HG02763 (cell line): ENCODE measurements around the gene COL7A1.
"Not testable (repeated sequence)": the region's sequence is repeated elsewhere in the genome, so short reads cannot be mapped to it uniquely, and the experiment has no call there.

Experiments
- ATAC-seq: cut with Tn5 transposase; IDR thresholded peaks from one replicate; pipeline ENCODE4 v1.9.1; 2021; ENCODE audit warnings: mild to moderate bottlenecking, moderate library complexity; ENCODE audit not compliant: unreplicated experiment

COL7A1 gene

GRCh38 chr3:48564667-48565066 lies 30.5 kb downstream of the COL7A1 start:
- no peak for ATAC-seq

GRCh38 chr3:48564022-48564421 lies 31.1 kb downstream of the COL7A1 start:
- no peak for ATAC-seq

- ATAC-seq, result no peak
Observed at GRCh38 chr3:48563382-48563918, 31.7 kb downstream of the COL7A1 start, which contains the start of gene UCN2. TSS of gene UCN2 (minus strand) at chr3:48563781. CDS start at chr3:48563124, 657 bp downstream.

- ATAC-seq, result no peak
Observed at GRCh38 chr3:48562367-48563095, 32.6 kb downstream of the COL7A1 start.

- ATAC-seq, result no peak
Observed at GRCh38 chr3:48561045-48561736, 33.9 kb downstream of the COL7A1 start.

- ATAC-seq, result no peak
Observed at GRCh38 chr3:48560648-48561018, 34.5 kb downstream of the COL7A1 start.

- no peak for ATAC-seq
Observed at GRCh38 chr3:48558493-48559134, 36.5 kb downstream of the COL7A1 start.

- ATAC-seq, result peak; percentile 83
Observed at GRCh38 chr3:48556796-48557626, 38.1 kb downstream of the COL7A1 start, which contains the start of gene PFKFB4. TSS of gene PFKFB4 (minus strand) at chr3:48556803. CDS start at chr3:48556777, 26 bp downstream.

GRCh38 chr3:48555949-48556795 lies 39.0 kb downstream of the COL7A1 start:
- ATAC-seq, result no peak

- ATAC-seq, result no peak
Observed at GRCh38 chr3:48555231-48555948, 39.7 kb downstream of the COL7A1 start.

- ATAC-seq, result no peak
Observed at GRCh38 chr3:48553886-48554845, 41.0 kb downstream of the COL7A1 start.

- no peak for ATAC-seq
Observed at GRCh38 chr3:48553361-48553760, 41.8 kb downstream of the COL7A1 start.

GRCh38 chr3:48552111-48552951 lies 42.8 kb downstream of the COL7A1 start:
- ATAC-seq, result no peak

- ATAC-seq, result not testable (repeated sequence)
Observed at GRCh38 chr3:48551651-48552050, 43.5 kb downstream of the COL7A1 start.

GRCh38 chr3:48548729-48549705 lies 46.1 kb downstream of the COL7A1 start:
- ATAC-seq, result no peak

GRCh38 chr3:48548126-48548525 lies 47.0 kb downstream of the COL7A1 start:
- no peak for ATAC-seq
